ENCODE data around the gene TAF11. TPM values are rescaled to one million over a fixed set of nuclear protein-coding genes. Genes with fewer than 3 reads are reported as not detected.

TAF11 gene
- total RNA-seq, 2 donors from 2014 or later: 16.6 to 16.8 TPM

DNA sequence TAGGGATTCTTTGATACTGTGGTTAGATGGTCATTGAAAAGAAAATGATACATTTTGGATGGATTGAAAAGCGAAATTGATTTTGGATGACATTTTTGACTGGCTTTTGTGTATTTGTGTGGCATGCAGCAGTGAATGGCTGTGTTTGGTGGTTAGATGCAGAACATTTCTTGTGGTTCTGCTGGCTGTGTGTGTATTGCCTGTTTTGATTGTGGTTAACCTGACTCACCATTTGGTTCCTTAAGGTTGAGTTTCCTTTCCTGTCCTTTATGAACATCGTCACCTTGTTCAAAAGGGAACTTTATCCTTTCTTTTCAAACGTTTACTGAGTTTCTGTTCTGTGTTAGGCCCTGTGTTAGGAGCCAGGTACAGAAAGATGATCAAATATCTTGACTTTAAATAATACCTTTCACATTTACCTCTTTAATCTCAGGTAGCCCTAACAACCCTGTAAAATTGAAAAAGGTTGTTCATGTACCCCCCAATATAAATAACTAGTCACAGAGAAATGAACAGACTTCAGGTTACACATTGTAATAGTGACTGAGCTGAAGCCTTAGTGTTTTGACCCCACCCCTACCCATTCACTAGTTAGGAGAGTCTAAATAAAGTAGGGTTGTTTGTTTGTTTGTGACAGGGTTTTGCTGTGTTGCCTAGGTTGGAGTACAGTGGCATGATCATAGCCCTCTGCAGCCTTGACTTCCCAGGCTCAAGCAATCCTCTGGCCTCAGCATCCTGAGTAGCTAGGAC, 25.0 kb upstream of the TAF11 start:
- H3K4me3 ChIP-seq: no peak overlapping the region
- DNase-seq (no peak), ATAC-seq (no peak)
- intact Hi-C loops (cut with DNase I): no loop called here
- no peaks in the 10 kb centered on the region for H3K27me3 ChIP-seq
- H3K4me1 ChIP-seq: peaks cover 24% of the 10 kb centered on the region
- WGBS, 2 donors: 66 to 84% methylated on average over 3 of the region's 3 CpGs
- H3K9me3 ChIP-seq: no peaks in the 10 kb centered on the region
- H3K27ac ChIP-seq: no peak overlapping the region
- no peak for TF ChIP-seq POLR2A (IDR thresholded peaks at IDR 0.05)
- TF ChIP-seq, protein P1, sequence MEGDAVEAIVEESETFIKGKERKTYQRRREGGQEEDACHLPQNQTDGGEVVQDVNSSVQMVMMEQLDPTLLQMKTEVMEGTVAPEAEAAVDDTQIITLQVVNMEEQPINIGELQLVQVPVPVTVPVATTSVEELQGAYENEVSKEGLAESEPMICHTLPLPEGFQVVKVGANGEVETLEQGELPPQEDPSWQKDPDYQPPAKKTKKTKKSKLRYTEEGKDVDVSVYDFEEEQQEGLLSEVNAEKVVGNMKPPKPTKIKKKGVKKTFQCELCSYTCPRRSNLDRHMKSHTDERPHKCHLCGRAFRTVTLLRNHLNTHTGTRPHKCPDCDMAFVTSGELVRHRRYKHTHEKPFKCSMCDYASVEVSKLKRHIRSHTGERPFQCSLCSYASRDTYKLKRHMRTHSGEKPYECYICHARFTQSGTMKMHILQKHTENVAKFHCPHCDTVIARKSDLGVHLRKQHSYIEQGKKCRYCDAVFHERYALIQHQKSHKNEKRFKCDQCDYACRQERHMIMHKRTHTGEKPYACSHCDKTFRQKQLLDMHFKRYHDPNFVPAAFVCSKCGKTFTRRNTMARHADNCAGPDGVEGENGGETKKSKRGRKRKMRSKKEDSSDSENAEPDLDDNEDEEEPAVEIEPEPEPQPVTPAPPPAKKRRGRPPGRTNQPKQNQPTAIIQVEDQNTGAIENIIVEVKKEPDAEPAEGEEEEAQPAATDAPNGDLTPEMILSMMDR (IDR thresholded peaks at IDR 0.05): no peak
- H3K36me3 ChIP-seq (replicated peaks in 1 of 2; ENCODE audit: insufficient read depth in 1 of 2, low read depth in 2 of 2): no peaks in the 10 kb centered on the region

DNA sequence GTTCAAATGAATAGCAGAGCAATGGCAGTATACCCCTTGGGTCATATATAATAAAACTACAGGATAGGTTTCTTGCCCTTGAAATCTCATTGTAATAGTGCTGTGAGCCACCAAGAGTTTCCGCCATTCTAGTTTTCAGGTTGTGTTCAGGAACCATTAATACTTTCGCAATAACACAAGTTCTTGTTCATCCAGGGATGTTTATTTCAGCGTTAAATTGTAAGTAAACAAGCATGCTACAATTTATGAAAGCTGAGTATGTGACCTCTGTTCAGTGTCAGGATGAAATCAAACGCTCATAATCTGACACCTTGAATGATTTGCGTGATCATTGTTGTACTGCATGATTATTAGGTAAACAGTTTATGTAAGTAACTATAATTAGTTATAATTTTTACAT, 24.0 kb upstream of the TAF11 start:
- Histone ChIP-seq H3K4me1 (peaks cover 30% of the 10 kb centered on the region), H3K4me3 (no peak overlapping the region), H3K27ac (no peak overlapping the region), H3K27me3 (no peaks in the 10 kb centered on the region), H3K9me3 (no peaks in the 10 kb centered on the region), H3K36me3 (replicated peaks in 1 of 2; ENCODE audit: insufficient read depth in 1 of 2, low read depth in 2 of 2) (no peaks in the 10 kb centered on the region)
- WGBS, 2 donors: 79 to 81% methylated on average over 5 of the region's 5 CpGs
- ATAC-seq (no peak), DNase-seq (no peak)
- intact Hi-C loops (cut with DNase I): no loop called here
- no peak for TF ChIP-seq POLR2A (IDR thresholded peaks at IDR 0.05)
- TF ChIP-seq, protein P1 (IDR thresholded peaks at IDR 0.05): no peak

DNA sequence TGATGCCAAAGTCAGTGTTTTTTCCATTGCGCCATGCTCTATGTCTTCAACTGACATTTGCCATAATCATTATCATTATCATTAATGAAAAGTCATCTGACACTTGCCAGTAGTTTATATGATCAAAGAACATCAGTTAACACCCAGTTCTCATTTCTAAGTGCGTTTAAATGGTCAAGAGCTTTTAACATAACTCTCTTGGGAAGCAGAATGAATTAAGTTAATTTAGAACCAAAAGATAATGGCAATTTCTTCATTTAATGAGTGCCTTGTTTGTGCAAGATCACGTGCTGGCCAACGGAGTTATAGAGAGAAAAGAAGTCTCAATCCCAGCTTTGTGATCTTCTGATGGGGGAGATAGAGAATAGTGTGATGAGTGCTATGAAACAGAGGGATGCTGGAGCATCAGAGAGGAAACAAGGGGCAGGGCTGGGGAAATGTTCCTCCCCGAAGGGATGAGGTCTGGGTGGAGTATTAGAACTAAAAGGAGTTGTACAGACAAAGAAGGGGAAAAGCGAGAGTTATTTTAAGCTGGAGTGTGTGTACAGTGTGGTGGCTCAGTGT, 21.6 kb upstream of the TAF11 start:
- WGBS, 2 donors: 86 to 89% methylated on average over 6 of the region's 6 CpGs
- no peak for DNase-seq
- intact Hi-C loops (cut with DNase I): no loop called here
- Histone ChIP-seq H3K4me3 (no peak overlapping the region), H3K36me3 (replicated peaks in 1 of 2; ENCODE audit: insufficient read depth in 1 of 2, low read depth in 2 of 2) (no peaks in the 10 kb centered on the region), H3K4me1 (peaks cover 30% of the 10 kb centered on the region), H3K9me3 (no peaks in the 10 kb centered on the region), H3K27me3 (no peaks in the 10 kb centered on the region), H3K27ac (no peak overlapping the region)
- no peak for TF ChIP-seq POLR2A (IDR thresholded peaks at IDR 0.05)
- TF ChIP-seq, protein P1 (IDR thresholded peaks at IDR 0.05): no peak
- no peak for ATAC-seq

DNA sequence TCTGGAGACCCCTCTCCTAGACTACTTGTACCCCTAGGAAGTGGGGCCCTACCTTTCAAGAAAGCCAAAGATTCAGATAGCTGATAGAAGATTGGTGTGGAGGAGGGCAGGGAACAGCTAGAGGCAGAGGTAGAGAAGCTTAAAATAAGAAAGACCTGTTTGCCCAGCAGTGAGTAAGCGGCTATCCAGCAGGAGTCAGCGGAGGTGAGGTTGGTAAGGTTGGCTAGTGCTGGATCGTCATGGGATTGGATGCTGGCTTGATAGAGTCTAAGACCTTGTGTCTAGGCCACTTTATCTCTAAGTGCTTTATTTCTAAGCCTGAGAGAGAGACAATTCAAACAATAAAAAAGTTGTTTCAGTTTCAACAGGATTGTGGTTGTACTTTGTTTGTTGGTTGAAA, 20.4 kb upstream of the TAF11 start:
- TF ChIP-seq, protein P1 (IDR thresholded peaks at IDR 0.05): no peak
- TF ChIP-seq POLR2A (IDR thresholded peaks at IDR 0.05): no peak
- Histone ChIP-seq H3K9me3 (no peaks in the 10 kb centered on the region), H3K36me3 (replicated peaks in 1 of 2; ENCODE audit: insufficient read depth in 1 of 2, low read depth in 2 of 2) (no peaks in the 10 kb centered on the region), H3K4me1 (peaks cover 30% of the 10 kb centered on the region), H3K4me3 (no peak overlapping the region), H3K27ac (no peak overlapping the region), H3K27me3 (no peaks in the 10 kb centered on the region)
- DNase-seq (no peak), ATAC-seq (no peak)
- 80 to 91% methylated on average over 3 of the region's 3 CpGs for WGBS, 2 donors
- intact Hi-C loops (cut with DNase I): no loop called here

DNA sequence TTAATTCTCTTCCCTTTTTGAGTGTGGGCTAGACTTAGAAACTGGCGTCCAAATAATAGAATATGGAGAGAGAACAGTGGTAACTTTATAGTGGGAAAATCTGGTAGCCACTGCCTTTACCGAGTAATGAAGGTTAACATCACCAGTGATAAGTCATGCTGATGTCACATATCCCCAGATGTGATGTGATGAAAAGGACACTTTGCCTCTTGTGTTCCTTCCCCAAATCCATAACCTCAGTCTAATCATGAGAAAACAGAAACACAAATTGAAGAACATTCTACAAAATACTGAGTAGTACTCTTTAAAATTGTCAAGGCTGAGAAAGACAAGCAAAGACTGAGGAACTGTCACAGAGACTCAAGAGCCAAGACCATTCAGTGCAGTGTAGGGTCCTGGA, 19.0 kb upstream of the TAF11 start:
- Histone ChIP-seq H3K36me3 (replicated peaks in 1 of 2; ENCODE audit: insufficient read depth in 1 of 2, low read depth in 2 of 2) (no peaks in the 10 kb centered on the region), H3K9me3 (no peaks in the 10 kb centered on the region), H3K27me3 (no peaks in the 10 kb centered on the region), H3K4me1 (peaks cover 36% of the 10 kb centered on the region), H3K27ac (no peak overlapping the region), H3K4me3 (no peak overlapping the region)
- 84 to 94% methylated on average over 2 of the region's 2 CpGs for WGBS, 2 donors
- intact Hi-C loops (cut with DNase I): no loop called here
- no peak for TF ChIP-seq POLR2A (IDR thresholded peaks at IDR 0.05)
- TF ChIP-seq, protein P1 (IDR thresholded peaks at IDR 0.05): no peak
- DNase-seq (no peak), ATAC-seq (no peak)
